Stimulated activated CD4-positive, alpha-beta T cell treated with anti-CD3 and anti-CD28 coated beads, Interleukin-1b, Interleukin-23, amount 100 ng/mL, for 48 hours (primary cell): ENCODE measurements around the gene ZNF724.
"Not testable (repeated sequence)": the region's sequence is repeated elsewhere in the genome, so short reads cannot be mapped to it uniquely, and the experiment has no call there.

ENCODE experiments used
- DNase-seq: peaks from one replicate; pipeline ENCODE4 v3.0.0-alpha.2; 2020

ZNF724 gene

DNA sequence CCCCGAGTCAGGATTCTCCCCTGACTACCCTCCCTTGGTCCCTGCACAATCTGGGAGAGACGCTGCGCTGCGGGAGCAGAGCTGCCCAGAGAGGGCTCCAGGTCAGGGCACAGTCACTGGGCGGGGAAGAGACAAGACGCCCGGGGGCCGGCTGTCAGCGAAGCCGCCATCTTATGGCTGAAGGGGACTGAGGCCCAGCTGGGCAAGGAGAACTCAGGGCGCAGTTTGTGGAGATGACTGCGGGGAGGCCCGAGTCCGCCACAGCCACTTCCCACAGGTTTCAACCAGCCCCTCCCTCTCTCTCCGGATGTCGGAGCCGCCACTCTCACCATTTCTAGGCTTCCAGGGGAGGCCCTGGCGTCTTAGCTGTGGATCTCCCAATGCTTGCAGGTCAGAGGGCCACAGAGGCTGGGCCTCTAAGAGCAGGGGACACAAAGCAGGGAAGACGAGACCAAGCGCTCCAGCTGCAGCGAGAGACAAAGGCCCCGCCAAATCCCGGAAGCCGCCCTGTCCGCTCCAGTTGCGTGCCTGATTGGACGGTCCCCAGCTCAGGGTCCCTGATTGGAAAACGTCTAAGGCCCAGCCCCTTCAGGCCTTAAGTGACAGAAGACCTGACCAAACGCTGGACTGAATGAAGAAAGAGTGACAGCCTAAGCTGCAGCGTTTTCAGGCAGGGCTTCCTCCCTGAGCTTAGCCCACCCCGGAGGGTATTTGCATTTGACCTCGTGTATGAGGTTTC is at the start of gene ZNF724:
ZNF724 (minus strand) TSS at position 484 of the 739 bp plus-strand sequence; CDS start at position 332, 152 bp downstream.
- peak; percentile 93 for DNase-seq

DNA sequence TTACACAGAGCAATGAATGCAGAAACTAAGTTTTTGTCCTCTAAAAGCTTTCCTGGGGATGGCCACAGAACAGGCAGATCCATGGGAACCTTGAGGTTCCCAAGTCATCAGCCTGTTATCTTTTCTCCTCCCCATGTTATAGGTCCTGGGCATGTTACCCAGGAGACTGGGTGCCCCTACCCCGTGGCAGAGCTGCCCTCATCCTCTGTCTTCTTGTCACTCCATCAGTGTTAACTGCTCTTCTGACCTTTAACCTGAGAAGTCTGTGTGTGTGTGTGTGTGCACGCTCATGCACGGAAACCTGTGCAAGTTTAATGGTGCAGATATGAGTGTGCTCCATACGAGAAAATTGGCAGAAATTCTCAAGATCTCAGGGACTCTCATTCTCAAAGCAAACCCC is 43.9 kb upstream of the ZNF724 start:
- DNase-seq, result no peak

DNA sequence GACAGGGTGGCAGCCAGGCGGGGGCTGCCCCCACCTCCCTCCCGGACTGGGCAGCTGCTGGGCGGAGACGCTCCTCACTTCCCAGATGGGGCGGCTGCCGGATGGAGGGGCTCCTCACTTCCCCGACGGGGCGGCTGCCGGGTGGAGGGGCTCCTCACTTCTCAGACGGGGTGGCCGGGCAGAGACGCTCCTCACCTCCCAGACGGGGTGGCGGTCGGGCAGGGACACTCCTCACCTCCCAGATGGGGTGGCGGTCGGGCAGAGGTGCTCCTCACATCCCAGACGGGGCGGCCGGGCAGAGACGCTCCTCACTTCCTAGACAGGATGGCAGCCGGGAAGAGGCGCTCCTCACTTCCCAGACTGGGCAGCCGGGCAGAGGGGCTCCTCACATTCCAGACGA is 39.8 kb upstream of the ZNF724 start:
- not testable (repeated sequence) for DNase-seq

DNA sequence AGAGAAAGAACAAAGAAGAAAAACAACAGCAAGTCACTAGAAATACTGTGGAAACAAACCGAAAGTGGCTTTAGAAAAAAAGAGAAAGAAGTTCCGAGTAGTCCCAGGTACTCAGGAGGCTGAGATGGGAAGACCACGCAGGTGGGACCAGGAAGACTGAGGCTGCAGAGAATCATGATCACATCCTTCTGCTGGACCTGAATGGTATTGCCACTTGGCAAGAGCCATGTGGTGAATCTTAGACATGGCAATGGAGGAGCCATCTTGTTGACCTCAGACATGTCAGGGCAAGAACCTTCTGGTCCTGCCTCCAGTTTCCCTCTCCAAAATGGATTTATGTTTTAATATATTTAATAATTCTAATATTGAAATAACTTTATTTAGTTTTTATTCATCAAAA is 37.4 kb upstream of the ZNF724 start:
- DNase-seq, result no peak

DNA sequence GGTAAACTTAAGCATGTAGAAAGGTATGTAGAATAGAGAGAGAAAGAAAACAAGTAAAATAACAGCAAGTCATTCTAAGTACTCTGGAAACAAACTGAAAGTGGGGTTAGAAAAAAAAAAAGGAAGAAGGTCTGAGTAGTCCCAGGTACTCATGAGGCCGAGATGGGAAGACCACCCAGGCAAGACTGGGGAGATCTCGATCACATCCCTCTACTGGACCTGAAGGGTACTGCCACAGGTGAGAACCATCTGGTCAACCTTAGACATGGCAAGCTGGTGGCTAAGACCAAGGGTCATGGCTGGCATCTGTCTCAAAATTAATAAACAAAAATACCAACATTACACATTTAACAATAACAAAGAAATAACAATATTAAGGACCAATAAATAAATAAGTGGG is 36.3 kb upstream of the ZNF724 start:
- DNase-seq, result no peak

DNA sequence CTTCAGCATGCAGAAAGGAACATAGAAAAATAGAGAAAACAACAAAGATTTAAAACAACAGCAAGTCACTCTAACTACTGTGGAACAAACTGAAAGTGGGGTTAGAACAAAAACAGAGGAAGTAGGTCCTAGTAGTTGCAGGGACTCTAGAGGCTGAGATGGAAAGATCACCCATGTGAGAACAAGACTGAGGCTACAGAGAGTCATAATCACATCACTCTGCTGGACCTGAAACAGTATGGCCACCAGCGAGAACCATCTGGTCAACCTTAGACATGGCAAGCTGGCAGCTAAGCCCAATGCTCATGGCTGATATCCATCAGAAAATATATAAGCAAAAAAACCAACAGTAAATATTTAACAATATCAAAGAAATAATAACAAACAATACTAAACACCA is 35.8 kb upstream of the ZNF724 start:
- DNase-seq, result no peak

DNA sequence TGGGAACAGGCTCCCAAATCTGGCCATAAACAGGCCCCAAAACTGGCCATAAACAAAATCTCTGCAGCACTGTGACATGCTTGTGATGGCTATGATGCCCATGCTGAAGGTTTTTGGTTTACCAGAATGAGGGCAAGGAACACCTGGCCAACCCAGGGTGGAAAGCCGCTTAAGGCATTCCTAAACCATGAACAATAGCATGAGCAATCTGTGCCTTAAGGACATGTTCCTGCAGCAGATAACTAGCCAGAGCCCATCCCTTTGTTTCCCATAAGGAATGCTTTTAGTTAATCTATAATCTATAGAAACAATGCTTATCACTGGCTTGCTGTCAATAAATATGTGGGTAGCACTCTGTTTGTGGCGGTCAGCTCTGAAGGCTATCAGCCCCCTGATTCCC is 35.1 kb upstream of the ZNF724 start:
- not testable (repeated sequence) for DNase-seq

DNA sequence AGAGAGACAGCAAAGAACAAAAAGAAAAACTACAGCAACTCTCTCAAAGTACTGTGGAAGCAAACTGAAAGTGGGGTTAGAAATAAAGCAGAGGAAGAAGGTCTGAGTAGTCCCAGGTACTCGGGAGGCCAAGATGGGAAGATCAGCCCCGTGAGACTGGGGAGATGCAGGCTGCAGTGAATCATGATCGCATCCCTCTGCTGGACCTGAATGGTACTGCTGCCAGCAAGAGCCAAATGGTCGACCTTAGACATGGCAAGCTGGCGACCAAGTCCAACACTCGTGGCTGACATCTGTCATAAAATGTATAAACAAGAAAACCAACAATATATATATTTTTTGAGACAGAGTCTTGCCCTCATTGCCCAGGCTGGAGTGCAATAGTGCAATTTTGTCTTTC is 33.7 kb upstream of the ZNF724 start:
- peak; percentile 63 for DNase-seq

DNA sequence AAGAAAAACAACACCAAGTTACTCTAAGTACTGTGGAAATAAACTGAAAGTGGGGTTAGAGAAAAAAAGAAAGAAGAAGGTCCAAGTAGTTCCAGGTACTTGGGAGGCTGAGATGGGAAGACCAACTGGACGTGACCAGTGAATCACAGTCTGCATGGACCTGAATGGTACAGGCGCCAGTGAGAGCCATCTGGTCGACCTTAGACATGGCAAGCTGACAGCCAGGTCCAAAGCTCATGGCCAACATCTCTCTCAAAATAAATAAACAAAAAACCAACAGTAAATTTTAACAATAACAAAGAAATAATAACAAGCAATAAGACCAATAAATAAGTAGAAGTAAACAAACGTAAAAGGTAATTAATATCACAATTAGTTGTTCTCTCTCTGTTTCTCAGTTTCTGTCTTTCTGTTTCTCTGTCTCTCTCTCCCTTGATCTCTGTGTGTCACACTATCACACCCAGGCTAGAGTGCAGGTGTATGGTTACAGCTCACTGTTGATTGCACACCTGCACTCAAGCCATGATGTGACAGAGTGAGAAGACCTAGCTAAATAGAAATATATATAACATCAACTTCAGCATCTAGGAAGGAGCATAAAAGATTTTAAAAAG is 31.6 kb upstream of the ZNF724 start:
- DNase-seq, result no peak

DNA sequence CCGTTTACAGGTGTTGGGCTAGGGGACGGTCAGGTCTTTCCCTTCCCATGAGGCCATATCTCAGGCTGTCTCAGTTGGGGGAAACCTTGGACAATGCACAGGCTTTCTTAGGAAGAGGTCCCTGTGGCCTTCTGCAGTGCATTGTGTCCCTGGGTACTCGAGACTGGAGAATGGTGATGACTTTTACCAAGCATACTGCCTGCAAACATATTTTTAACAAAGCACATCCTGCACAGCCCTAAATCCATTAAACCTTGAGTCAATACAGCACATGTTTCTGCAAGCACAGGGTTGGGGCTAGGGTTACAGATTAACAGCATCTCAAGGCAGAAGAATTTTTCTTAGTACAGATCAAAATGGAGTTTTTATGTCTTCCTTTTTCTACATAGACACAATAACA is 27.9 kb upstream of the ZNF724 start:
- not testable (repeated sequence) for DNase-seq

DNA sequence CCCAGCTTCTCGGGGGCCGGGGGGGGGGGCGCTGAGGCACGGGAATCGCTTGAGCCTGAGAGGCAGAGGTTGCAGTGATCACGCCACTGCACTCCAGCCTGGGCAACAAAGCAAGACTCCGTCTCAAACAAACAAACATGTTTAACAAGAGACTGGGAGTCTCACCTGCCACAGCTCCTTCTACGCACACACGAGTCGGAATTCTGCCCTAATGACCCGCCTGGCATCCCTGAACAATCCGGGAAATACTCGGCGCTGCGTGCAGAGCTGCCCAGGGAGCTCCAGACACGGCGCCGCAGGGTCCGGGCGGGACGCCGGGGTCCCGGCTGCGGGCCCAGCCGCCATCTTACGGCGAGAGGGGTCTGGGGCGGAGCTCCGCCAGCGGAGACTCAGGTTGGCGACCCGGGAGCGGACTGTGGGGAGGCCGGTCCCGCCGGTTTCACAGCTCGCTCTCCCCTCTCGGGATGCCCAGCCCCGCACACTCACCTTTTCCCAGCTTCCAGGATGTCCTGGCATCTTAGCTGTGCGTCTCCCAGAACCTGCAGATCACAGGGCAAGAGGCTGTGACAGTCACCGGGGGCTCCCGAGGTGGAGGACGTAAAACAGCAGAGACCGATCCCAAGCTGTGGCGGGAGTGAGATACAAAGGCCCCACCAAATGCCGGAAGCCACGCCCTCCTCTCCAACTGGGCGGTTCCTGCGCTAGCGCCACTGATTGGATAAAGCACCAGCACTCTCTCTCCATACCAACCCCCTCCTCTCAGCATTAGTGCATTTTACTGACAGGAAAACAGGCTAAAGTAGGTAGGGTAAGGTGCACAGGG is 23.6 kb upstream of the ZNF724 start:
- DNase-seq, result peak; percentile 90

DNA sequence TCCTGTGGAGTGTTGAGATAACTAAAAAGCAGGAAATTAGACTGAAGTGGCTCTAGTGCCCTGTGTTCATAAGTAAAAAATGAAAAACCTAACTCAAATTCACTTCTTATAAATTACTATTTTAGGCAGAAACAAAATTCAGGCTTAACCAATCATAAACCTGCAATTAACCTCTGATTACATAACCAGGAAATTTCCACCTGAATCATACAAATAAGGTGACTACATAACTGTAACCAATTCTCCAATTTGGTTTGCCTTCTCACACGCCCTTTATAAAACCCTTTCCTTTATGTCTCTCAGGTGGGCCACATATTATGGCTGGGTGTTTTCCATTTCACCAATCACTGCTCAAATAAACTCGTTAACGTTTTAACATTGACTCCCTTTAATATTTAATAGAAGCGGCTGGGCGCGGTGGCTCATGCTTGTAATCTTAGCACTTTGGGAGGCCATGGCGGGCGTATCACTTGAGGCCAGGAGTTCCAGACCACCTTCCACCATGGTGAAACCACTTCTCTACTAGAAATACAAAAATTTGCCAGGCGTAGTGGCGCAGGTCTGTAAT is 22.9 kb upstream of the ZNF724 start:
- peak; percentile 6 for DNase-seq

DNA sequence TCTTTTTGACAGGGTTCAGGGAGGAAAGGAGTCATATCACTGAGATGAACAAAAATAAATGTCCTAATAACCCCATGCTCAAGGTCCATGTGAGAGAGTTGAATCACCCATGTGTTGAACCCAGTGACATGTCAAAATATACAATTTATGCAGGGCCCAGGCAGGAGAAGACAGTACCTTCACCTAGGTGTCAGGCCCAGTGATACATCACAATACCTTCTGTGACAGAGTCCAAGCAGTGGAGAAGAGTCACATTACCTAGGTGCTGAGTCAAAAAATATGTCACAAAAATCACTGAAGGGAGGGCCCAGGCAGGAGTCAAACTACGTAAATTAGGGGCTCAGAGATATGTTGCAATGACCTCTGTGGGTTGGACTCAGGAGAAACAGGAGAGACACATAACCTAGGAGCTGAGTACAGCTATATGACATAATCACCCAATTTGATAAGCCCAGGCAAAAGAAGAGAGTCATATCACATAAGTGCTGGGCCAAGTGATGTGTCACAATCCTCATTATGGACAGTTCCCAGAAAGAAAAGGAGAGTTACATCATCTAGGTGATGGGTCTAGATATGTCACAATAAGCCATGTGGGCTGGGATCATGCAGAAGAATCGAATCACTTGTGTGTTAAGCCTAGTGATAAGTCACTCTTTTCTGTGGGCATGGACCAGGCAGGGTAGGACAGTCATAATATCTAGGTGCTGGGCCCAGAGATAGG is 13.8 kb upstream of the ZNF724 start:
- DNase-seq, result peak; percentile 42

DNA sequence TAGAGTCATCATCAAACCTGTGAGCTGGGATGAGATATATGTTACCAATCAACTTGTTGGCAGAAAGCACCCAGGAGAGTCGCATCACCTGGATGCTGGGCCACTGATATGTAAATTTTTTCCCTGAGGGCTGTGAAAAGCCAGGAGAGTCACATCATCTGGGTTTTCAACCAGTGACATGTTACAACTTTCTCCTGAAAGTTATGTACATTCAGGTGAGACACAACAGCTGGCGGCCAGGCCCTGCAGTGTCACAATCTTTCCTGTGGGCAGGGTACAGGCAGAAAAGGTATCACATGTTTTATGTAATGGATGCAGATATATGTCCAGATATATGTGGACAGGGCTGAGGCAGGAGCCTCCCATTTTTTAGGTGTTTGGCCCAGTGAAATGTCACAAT is 13.2 kb upstream of the ZNF724 start:
- no peak for DNase-seq

DNA sequence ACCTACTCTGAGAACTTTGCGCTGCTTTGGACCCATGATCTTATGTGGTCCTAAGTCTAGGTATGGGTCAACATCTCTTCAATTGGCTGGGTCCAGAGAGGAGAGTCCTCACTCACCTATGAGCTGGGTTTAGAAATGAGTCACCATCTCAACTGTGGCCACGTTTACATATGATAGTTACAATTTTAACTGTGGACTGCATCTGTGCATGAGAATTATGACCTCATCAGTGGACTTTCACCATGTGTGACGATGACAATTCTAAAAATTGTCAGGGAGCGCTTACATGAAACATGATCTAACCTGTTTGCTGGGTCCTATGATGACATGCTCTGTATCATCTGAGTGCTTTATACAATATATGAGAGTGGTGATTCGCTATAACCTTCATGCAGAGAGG is 12.7 kb upstream of the ZNF724 start:
- DNase-seq, result no peak

DNA sequence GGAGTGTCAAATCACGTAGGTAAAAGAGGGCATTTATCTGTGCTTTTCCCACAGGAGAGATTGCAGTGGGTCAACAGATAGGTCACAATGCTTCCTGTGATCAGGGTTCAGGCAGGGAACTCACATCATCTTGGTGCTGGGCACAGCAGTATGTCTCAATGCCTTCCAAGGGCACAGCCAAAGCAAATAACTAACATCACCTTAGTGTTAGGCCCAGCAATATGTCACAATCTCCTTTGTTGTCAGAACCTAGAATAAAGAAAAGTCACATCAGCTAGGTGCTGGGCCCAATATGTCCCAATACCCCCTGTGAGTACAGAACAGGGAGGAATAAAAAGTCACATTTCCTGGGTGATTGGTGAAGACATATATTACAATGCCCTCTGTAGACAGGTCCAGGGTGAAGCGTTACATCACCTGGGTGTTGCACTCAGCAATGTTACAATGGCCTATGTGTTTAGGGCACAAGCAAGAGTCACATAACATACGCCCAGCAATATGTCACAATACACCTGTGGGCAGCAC is 11.4 kb upstream of the ZNF724 start:
- DNase-seq, result no peak

DNA sequence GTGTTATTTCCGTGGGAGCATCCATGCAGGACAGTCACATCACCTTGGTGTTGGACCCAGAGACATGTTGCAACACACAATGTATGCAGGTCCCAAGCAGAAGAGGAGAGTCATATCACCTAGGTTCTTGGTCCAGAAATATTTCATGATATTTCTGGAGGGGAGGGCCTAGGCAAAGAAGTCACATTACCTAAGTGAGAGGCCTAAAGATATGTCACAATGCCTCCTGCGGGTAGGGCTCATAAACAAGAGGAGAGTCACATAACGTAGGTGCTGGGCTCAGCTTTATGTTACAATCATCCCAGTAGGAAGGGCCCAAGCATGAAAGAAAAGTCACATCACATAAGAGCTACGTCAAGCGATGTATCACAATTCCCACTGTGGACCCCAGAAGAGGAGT is 10.8 kb upstream of the ZNF724 start:
- DNase-seq, result no peak

DNA sequence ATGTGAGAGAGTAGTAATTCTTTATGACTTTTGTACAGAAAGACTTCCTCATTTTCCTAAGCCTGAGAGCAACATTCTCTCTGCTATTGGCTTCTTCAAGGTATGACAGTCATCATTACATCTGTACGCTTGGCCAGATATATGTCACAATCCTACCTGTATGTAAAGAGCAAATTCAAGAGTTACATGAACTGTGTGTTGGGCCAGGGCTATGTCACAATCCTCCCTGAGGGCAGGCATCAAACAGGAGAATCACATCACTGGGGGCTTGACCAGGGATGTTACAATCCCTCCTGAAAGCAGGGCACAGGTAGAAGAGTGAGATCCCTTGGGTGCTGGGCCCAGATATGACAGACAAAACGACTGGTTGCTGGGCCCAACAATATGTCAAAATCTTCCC is 9.8 kb upstream of the ZNF724 start:
- no peak for DNase-seq

DNA sequence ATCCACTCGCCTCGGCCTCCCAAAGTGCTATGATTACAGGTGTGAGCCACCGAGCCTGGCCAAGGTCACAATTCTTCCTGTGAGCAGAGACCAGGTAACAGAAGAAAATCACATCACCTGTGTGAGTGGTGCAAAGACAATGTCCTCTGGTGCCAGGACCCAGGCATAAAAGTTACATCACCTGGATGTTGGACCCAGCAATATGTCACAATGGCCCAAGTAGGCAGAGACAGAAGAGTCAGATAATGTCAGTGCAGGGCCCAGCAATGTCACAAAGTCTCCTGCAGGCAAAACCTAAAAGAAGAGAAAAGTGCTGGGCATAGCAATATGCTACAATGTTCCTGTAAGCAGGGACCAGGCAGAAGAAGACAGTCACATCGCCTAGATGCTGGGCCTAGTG is 5.5 kb upstream of the ZNF724 start:
- DNase-seq, result no peak

DNA sequence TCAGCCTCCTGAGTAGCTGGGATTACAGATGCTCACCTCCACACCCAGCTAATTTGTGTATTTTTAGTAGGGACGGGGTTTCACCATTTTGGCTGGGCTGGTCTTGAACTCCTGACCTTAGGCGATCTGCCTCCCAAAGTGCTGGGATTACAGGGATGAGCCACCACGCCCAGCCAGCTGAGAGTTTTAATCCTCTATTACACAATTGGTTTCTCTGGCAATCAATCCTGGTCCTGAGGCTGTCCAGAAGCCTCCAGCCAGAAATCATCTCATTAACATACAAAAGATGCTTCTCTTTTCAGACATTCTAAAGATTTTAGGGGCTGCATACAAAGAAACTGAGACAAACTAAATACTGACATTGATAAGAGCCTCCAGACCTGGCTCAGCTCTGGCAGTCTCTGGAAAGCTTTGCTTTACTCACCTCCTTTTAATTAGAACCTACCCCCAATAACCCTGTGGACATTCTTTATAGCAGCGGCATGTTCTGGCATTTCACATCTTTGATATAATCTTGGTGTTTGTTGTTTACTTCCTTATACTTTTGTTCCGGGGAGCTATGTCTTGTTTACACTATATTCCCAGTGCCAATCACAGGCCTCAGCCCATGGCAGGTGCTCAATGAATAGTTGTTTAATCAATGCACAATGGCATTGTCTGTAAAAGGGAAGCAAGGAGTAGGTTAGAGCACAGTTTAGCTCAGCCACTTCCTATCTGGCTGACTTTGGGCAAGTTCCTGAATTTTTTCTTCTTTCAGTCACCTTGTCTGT is 4.1 kb upstream of the ZNF724 start:
- no peak for DNase-seq

DNA sequence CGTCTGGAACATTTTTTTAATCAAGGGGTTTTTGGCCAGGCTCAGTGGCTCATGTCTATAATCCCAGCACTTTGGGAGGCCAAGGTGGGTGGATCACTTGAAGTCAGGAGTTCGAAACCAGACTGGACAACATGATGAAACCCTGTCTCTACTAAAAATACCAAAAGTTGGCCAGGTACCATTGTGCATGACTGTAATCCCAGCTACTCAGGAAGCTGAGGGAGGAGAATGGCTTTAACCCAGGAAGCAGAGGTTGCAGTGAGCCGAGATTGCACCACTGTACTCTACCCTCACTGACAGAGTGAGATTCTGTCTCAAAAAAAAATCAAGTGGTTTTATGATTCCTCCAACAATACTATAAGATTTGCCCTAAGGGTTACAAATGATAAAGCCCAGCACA is 3.1 kb upstream of the ZNF724 start:
- DNase-seq, result not testable (repeated sequence)

DNA sequence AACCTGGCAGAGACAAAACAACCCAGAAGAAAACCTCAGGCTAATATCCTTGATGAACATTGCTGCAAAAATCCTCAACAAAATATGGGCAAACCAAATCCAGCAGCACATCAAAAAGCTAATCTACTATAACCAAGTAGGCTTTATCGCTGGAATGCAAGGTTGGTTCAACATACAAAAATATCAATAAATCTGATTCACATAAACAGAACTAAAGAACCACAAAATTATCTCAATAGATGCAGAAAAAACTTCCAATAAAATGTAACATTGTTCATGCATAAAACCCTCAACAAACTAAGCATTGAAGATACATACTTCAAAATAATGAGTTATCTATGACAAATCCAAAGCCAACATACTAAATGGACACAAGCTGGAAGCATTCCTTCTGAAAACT is 8.8 kb downstream of the ZNF724 start:
- DNase-seq, result no peak
